Bronchial epithelial cell (primary cell): ENCODE data around the gene LYZL1. TPM values are rescaled to one million over a fixed set of nuclear protein-coding genes. Genes with fewer than 3 reads are reported as not detected.
"Not testable (repeated sequence)": the region's sequence is repeated elsewhere in the genome, so short reads cannot be mapped to it uniquely, and the experiment has no call there.

ENCODE experiments used
- DNase-seq: peaks from one replicate; pipeline ENCODE4 v3.0.0-alpha.2; 2010; ENCODE audit warnings: low read depth
- FAIRE-seq: peaks from 2 replicates; lab custom pipeline; 2011; peaks lifted over from hg19 to GRCh38; lab: Jason Lieb, UNC
- H3K27me3 ChIP-seq: 2 replicates; pipeline ENCODE4 v1.5.1; 2011; ENCODE audit warnings: low read length; ENCODE audit not compliant: control insufficient read depth, insufficient read depth
- H3K36me3 ChIP-seq: 2 replicates; pipeline ENCODE4 v1.5.1; 2011; ENCODE audit warnings: low read length; ENCODE audit not compliant: control insufficient read depth, insufficient read depth
- H3K4me3 ChIP-seq: 2 replicates; pipeline ENCODE4 v1.5.1; 2011; ENCODE audit warnings: mild to moderate bottlenecking, low read depth, low read length, control low read depth
- CTCF ChIP-seq: IDR thresholded peaks from 2 replicates; pipeline ENCODE4 v1.5.1; 2011; ENCODE audit warnings: mild to moderate bottlenecking, moderate library complexity, low read length, control low read depth, inconsistent platforms; ENCODE audit not compliant: insufficient read depth, severe bottlenecking
- total RNA-seq: library from RNA; depleted of rRNA; stranded (reverse); fragments of >200 nt; gene quantifications from 2 replicates; pipeline ENCODE4 v1.2.1, GENCODE V29; 2014

Gene LYZL1
- total RNA-seq, 1 donor from 2014 or later = not detected

- TF ChIP-seq CTCF = no peak
- Histone ChIP-seq H3K27me3 (no peaks in the 10 kb centered on the region), H3K4me3 (no peak overlapping the region), H3K36me3 (no peaks in the 10 kb centered on the region)
- DNase-seq (no peak), FAIRE-seq (no peak)
Measured at GRCh38 chr10:29314726-29315125, 25.9 kb downstream of the LYZL1 start.

- no peak for TF ChIP-seq CTCF
- H3K36me3 ChIP-seq = no peaks in the 10 kb centered on the region
- H3K27me3 ChIP-seq = no peaks in the 10 kb centered on the region
- no peak for DNase-seq
- no peak overlapping the region for H3K4me3 ChIP-seq
- FAIRE-seq = no peak
Measured at GRCh38 chr10:29315814-29316213, 26.9 kb downstream of the LYZL1 start.

- no peak for FAIRE-seq
Measured at GRCh38 chr10:29316308-29317026, 27.6 kb downstream of the LYZL1 start.

GRCh38 chr10:29317027-29317420 lies 28.2 kb downstream of the LYZL1 start:
- H3K36me3 ChIP-seq = no peaks in the 10 kb centered on the region
- DNase-seq (no peak), FAIRE-seq (peak; percentile 23)

More at GRCh38 chr10:29316308-29317026, 27.6 kb downstream of the LYZL1 start:
- Histone ChIP-seq H3K4me3 (no peak overlapping the region), H3K27me3 (no peaks in the 10 kb centered on the region), H3K36me3 (no peaks in the 10 kb centered on the region)
- no peak for TF ChIP-seq CTCF
- no peak for DNase-seq

GRCh38 chr10:29317423-29318021 lies 28.7 kb downstream of the LYZL1 start:
- no peaks in the 10 kb centered on the region for H3K36me3 ChIP-seq
- FAIRE-seq (no peak), DNase-seq (no peak)
- no peak for TF ChIP-seq CTCF
- no peak overlapping the region for H3K4me3 ChIP-seq
- H3K27me3 ChIP-seq = no peaks in the 10 kb centered on the region

More at GRCh38 chr10:29317027-29317420, 28.2 kb downstream of the LYZL1 start:
- H3K27me3 ChIP-seq = no peaks in the 10 kb centered on the region
- no peak overlapping the region for H3K4me3 ChIP-seq
- TF ChIP-seq CTCF = no peak

- H3K36me3 ChIP-seq, H3K27me3 ChIP-seq, DNase-seq, H3K4me3 ChIP-seq: not testable (repeated sequence)
- peak; percentile 93 for FAIRE-seq
Measured at GRCh38 chr10:29318141-29319071, 29.5 kb downstream of the LYZL1 start.
